ENCODE measurements around the gene IL1RN. TPM values are rescaled to one million over a fixed set of nuclear protein-coding genes. Genes with fewer than 3 reads are reported as not detected.

Gene IL1RN
- polyA plus RNA-seq, 1 of the 3 experiments (the other 2 are of a cell fraction) = not detected

GRCh38 chr2:113112441-113112840, 15.0 kb upstream of the IL1RN start:
- ChIA-PET CTCF (interaction anchor here (0.7 to 1.5 kb wide), 3 partner anchors 25 to 86 kb away, joined by 3 to 4 read pairs (median 3); no protein-coding TSS in a partner anchor), POLR2A (no interaction called here)
- Histone ChIP-seq H3K9me2 (no peaks in the 10 kb centered on the region), H3K79me2 (ENCODE audit: insufficient read depth) (no peaks in the 10 kb centered on the region), H3K27me3 (ENCODE audit: insufficient read depth) (no peaks in the 10 kb centered on the region; the same call in 1 of the 2 replicates), H3F3A (replicated peaks; ENCODE audit: insufficient read depth) (no peaks in the 10 kb centered on the region), H4K20me1 (ENCODE audit: insufficient read depth) (no peaks in the 10 kb centered on the region), H3K4me3 (ENCODE audit: low read depth in 2 of 2, low read length in 1 of 2) (no peak overlapping the region), H3K4me2 (no peak overlapping the region), H3K4me1 (ENCODE audit: control insufficient read depth in 1 of 2, insufficient read depth in 2 of 2, low read depth in 1 of 2, low read length in 1 of 2) (no peaks in the 10 kb centered on the region; a peak in 1 of 4 replicates), H3K36me3 (replicated peaks in 1 of 2; ENCODE audit: control insufficient read depth in 1 of 2, insufficient read depth in 2 of 2, low read length in 1 of 2) (no peaks in the 10 kb centered on the region), H3K27ac (ENCODE audit: low read depth in 2 of 2, low read length in 1 of 2) (no peak overlapping the region), H2AFZ (ENCODE audit: low read depth) (no peak overlapping the region), H3K9ac (no peak overlapping the region), H3K9me3 (no peaks in the 10 kb centered on the region)
- no peak for DNase-seq
- TF ChIP-seq RCOR1 (IDR thresholded peaks at IDR 0.05; ENCODE audit: low read length) = no peak
- no peak for TF ChIP-seq IRF3 (IDR thresholded peaks at IDR 0.05; ENCODE audit: low read depth, low read length)
- TF ChIP-seq JUND (IDR thresholded peaks at IDR 0.05) = no peak
- TF ChIP-seq GATA2 (CRISPR knock-in tag; IDR thresholded peaks at IDR 0.05) = no peak
- TF ChIP-seq, protein P1, sequence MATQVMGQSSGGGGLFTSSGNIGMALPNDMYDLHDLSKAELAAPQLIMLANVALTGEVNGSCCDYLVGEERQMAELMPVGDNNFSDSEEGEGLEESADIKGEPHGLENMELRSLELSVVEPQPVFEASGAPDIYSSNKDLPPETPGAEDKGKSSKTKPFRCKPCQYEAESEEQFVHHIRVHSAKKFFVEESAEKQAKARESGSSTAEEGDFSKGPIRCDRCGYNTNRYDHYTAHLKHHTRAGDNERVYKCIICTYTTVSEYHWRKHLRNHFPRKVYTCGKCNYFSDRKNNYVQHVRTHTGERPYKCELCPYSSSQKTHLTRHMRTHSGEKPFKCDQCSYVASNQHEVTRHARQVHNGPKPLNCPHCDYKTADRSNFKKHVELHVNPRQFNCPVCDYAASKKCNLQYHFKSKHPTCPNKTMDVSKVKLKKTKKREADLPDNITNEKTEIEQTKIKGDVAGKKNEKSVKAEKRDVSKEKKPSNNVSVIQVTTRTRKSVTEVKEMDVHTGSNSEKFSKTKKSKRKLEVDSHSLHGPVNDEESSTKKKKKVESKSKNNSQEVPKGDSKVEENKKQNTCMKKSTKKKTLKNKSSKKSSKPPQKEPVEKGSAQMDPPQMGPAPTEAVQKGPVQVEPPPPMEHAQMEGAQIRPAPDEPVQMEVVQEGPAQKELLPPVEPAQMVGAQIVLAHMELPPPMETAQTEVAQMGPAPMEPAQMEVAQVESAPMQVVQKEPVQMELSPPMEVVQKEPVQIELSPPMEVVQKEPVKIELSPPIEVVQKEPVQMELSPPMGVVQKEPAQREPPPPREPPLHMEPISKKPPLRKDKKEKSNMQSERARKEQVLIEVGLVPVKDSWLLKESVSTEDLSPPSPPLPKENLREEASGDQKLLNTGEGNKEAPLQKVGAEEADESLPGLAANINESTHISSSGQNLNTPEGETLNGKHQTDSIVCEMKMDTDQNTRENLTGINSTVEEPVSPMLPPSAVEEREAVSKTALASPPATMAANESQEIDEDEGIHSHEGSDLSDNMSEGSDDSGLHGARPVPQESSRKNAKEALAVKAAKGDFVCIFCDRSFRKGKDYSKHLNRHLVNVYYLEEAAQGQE (IDR thresholded peaks at IDR 0.05; ENCODE audit: low read depth, low read length) = no peak
- no peak for TF ChIP-seq USF2 (IDR thresholded peaks at IDR 0.05; ENCODE audit: borderline replicate concordance, low read depth, low read length)
- no peak for TF ChIP-seq FOXM1 (IDR thresholded peaks at IDR 0.05; ENCODE audit: low read depth)
- 15% methylated on average over 8 of the region's 8 CpGs for WGBS (ENCODE audit: low lambda C conversion rate)

DNA sequence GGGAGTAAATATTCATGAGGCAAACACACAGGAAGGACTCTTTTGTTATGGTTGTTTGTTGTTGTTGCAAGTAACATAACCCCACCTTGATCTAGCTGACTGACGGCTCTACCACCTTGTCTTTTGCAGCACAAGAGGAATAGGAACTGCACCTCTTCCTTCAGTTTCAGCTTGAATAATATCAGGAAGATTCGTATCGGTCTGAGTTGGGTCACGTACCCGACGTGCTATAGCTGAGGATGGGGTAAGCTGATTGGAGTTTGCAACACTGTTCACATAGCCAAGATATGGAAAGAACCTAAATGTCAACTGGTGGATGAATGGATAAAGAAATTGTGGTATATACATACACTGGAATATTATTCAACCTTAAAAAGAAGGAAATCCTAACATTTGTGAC, 14.5 kb upstream of the IL1RN start:
- Histone ChIP-seq H3F3A (replicated peaks; ENCODE audit: insufficient read depth) (no peaks in the 10 kb centered on the region), H3K4me1 (ENCODE audit: control insufficient read depth in 1 of 2, insufficient read depth in 2 of 2, low read depth in 1 of 2, low read length in 1 of 2) (no peaks in the 10 kb centered on the region; a peak in 1 of 4 replicates), H3K9me3 (no peaks in the 10 kb centered on the region), H3K27ac (ENCODE audit: low read depth in 2 of 2, low read length in 1 of 2) (no peak overlapping the region), H2AFZ (ENCODE audit: low read depth) (no peak overlapping the region), H3K4me3 (ENCODE audit: low read depth in 2 of 2, low read length in 1 of 2) (no peak overlapping the region), H3K4me2 (no peak overlapping the region), H3K27me3 (ENCODE audit: insufficient read depth) (no peaks in the 10 kb centered on the region; the same call in 1 of the 2 replicates), H3K79me2 (ENCODE audit: insufficient read depth) (no peaks in the 10 kb centered on the region), H3K9me2 (no peaks in the 10 kb centered on the region), H4K20me1 (ENCODE audit: insufficient read depth) (no peaks in the 10 kb centered on the region), H3K9ac (no peak overlapping the region), H3K36me3 (replicated peaks in 1 of 2; ENCODE audit: control insufficient read depth in 1 of 2, insufficient read depth in 2 of 2, low read length in 1 of 2) (no peaks in the 10 kb centered on the region)
- WGBS (ENCODE audit: low lambda C conversion rate) = 11% methylated on average over 6 of the region's 6 CpGs
- ChIA-PET POLR2A (no interaction called here), CTCF (interaction anchor here (0.6 to 1.5 kb wide), 5 partner anchors 24 to 277 kb away, joined by 3 to 4 read pairs (median 3); no protein-coding TSS in a partner anchor)
- TF ChIP-seq MEF2A (IDR thresholded peaks at IDR 0.05; ENCODE audit: borderline replicate concordance, low read depth) = no peak
- TF ChIP-seq MXI1 (IDR thresholded peaks at IDR 0.05; ENCODE audit: low read depth, low read length) = no peak
- TF ChIP-seq SIN3A (IDR thresholded peaks at IDR 0.05; ENCODE audit: borderline replicate concordance, low read depth, low read length) = no peak
- no peak for TF ChIP-seq GATA2 (CRISPR knock-in tag; IDR thresholded peaks at IDR 0.05)
- no peak for DNase-seq

Data from SK-N-SH (cell line).